HepG2 (cell line): ENCODE data around the gene MYOM1. TPM values are rescaled to one million over a fixed set of nuclear protein-coding genes. Genes with fewer than 3 reads are reported as not detected.

Experiments used
- ATF1 ChIP-seq: IDR thresholded peaks from 2 replicates; pipeline ENCODE4 v1.6.1; 2016; ENCODE audit warnings: mild to moderate bottlenecking, control low read depth
- DPF2 ChIP-seq: sonication (generic); formaldehyde crosslinking; IDR thresholded peaks from 2 replicates; pipeline ENCODE4 v1.4.0; 2020; ENCODE audit warnings: mild to moderate bottlenecking, low read depth, missing genetic modification reagents, borderline replicate concordance
- HNRNPUL1 ChIP-seq: fragments of 200-400 bp; formaldehyde crosslinking; IDR thresholded peaks from 2 replicates; pipeline ENCODE4 v1.6.1; 2017; ENCODE audit warnings: low read depth, mild to moderate bottlenecking, low read length, moderate library complexity
- RFX1 ChIP-seq: fragments of 450-650 bp; IDR thresholded peaks from 2 replicates; pipeline ENCODE4 v1.6.1; 2017
- SMAD1 ChIP-seq: sonication (generic); formaldehyde crosslinking; IDR thresholded peaks from 2 replicates; pipeline ENCODE4 v1.4.0; 2020; ENCODE audit warnings: missing genetic modification reagents, low read depth, mild to moderate bottlenecking, borderline replicate concordance
- ZBTB21 ChIP-seq: sonication (generic); formaldehyde crosslinking; IDR thresholded peaks from 2 replicates; pipeline ENCODE4 v1.4.0; 2020; ENCODE audit warnings: missing genetic modification reagents
- ZBTB40 ChIP-seq, 2 experiments: fragments of 450-650 bp in 1 of 2; sonication (generic) in 1 of 2; formaldehyde crosslinking in 1 of 2; IDR thresholded peaks; 2 replicates each; pipeline versions ENCODE4 v1.6.1 to v1.8.0; 2016 to 2022; ENCODE audit warnings: antibody characterized with exemption in 1 of 2, mild to moderate bottlenecking in 1 of 2, missing genetic modification reagents in 1 of 2
- ZKSCAN8 ChIP-seq: IDR thresholded peaks from 2 replicates; pipeline ENCODE4 v1.6.1; 2016; ENCODE audit warnings: borderline replicate concordance, missing genetic modification reagents, missing compliant biosample characterization
- ZNF101 ChIP-seq: sonication (generic); formaldehyde crosslinking; IDR thresholded peaks from 2 replicates; pipeline ENCODE4 v1.4.0; 2020; ENCODE audit warnings: mild to moderate bottlenecking, low read depth, missing genetic modification reagents, borderline replicate concordance
- ZNF12 ChIP-seq: sonication (generic); formaldehyde crosslinking; IDR thresholded peaks from 2 replicates; pipeline ENCODE4 v1.5.0; 2020; ENCODE audit warnings: missing genetic modification reagents
- ZNF550 ChIP-seq: sonication (generic); formaldehyde crosslinking; IDR thresholded peaks from 2 replicates; pipeline ENCODE4 v1.4.0; 2020; ENCODE audit warnings: mild to moderate bottlenecking, missing genetic modification reagents, borderline replicate concordance
- ZNF614 ChIP-seq: IDR thresholded peaks from 2 replicates; pipeline ENCODE4 v1.6.1; 2018; ENCODE audit warnings: missing biosample characterization, missing genetic modification reagents, inconsistent platforms, borderline replicate concordance
- ZNF639 ChIP-seq: conservative IDR thresholded peaks from 2 replicates; pipeline ENCODE4 v1.6.1; 2018; ENCODE audit warnings: missing genetic modification reagents
- polyA plus RNA-seq, 8 experiments: library from polyadenylated mRNA; depleted of rRNA in 3 of 8; stranded (reverse) in 7 of 8; unstranded in 1 of 8; fragments of >200 nt; fragmentation: Illumina TruSeq in 4 of 8; extraction: Trizol in 4 of 8; gene quantifications; 2 replicates each; pipeline versions ENCODE4 v1.2.1 to v1.2.3, GENCODE V29; 2011 to 2016; ENCODE audit warnings: low read depth in 4 of 8, missing spikeins in 1 of 8, mixed read lengths in 1 of 8; ENCODE audit not compliant: insufficient read depth in 1 of 8
- total RNA-seq, 5 experiments: library from RNA; depleted of rRNA; stranded (reverse); fragments of >200 nt; fragmentation: Illumina TruSeq; extraction: Trizol; gene quantifications; 2 replicates each; pipeline ENCODE4 v1.2.3, GENCODE V29; 2016; ENCODE audit warnings: low read depth in 1 of 5
- TF ChIP-seq, protein P1 (sequence below): sonication (generic); formaldehyde crosslinking; IDR thresholded peaks from 2 replicates; pipeline ENCODE4 v1.5.1; 2020; ENCODE audit warnings: mild to moderate bottlenecking, missing genetic modification reagents, moderate library complexity

Gene MYOM1
- total and polyA plus RNA-seq, 2 of the 13 experiments (the other 11 are each of a cell fraction or from before 2014, with no cell fraction given), result 0.46 to 0.98 TPM

GRCh38 chr18:3233433-3234168, 13.8 kb upstream of the MYOM1 start (continued):
- TF ChIP-seq, protein P1, sequence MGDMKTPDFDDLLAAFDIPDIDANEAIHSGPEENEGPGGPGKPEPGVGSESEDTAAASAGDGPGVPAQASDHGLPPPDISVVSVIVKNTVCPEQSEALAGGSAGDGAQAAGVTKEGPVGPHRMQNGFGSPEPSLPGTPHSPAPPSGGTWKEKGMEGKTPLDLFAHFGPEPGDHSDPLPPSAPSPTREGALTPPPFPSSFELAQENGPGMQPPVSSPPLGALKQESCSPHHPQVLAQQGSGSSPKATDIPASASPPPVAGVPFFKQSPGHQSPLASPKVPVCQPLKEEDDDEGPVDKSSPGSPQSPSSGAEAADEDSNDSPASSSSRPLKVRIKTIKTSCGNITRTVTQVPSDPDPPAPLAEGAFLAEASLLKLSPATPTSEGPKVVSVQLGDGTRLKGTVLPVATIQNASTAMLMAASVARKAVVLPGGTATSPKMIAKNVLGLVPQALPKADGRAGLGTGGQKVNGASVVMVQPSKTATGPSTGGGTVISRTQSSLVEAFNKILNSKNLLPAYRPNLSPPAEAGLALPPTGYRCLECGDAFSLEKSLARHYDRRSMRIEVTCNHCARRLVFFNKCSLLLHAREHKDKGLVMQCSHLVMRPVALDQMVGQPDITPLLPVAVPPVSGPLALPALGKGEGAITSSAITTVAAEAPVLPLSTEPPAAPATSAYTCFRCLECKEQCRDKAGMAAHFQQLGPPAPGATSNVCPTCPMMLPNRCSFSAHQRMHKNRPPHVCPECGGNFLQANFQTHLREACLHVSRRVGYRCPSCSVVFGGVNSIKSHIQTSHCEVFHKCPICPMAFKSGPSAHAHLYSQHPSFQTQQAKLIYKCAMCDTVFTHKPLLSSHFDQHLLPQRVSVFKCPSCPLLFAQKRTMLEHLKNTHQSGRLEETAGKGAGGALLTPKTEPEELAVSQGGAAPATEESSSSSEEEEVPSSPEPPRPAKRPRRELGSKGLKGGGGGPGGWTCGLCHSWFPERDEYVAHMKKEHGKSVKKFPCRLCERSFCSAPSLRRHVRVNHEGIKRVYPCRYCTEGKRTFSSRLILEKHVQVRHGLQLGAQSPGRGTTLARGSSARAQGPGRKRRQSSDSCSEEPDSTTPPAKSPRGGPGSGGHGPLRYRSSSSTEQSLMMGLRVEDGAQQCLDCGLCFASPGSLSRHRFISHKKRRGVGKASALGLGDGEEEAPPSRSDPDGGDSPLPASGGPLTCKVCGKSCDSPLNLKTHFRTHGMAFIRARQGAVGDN, result no peak
- peak; percentile 79 for TF ChIP-seq ZNF614 (CRISPR knock-in tag)
- peak; percentile 91 for TF ChIP-seq DPF2
- TF ChIP-seq ATF1, result peak; percentile 80
- TF ChIP-seq ZBTB21, result 0 out of 2 replicates have a peak, but pooled peaks have one; percentile 57
- no peak for TF ChIP-seq RFX1
- no peak for TF ChIP-seq SMAD1 (CRISPR knock-in tag)
- no peak for TF ChIP-seq ZNF101 (CRISPR knock-in tag)
- peak; percentile 72; the same call in 1 of the 2 replicates for TF ChIP-seq ZKSCAN8 (CRISPR knock-in tag)
- no peak for TF ChIP-seq HNRNPUL1
- TF ChIP-seq ZNF639, result no peak; the same call in 1 of the 2 replicates
- no peak for TF ChIP-seq ZNF550
- no peak for TF ChIP-seq ZBTB40 (IDR thresholded peaks at IDR 0.05)
- no peak; the same call in 1 of the 2 replicates for TF ChIP-seq ZBTB40 (CRISPR knock-in tag; IDR thresholded peaks at IDR 0.05)
- no peak; the same call in 1 of the 2 replicates for TF ChIP-seq ZNF12 (CRISPR knock-in tag)
